Osteoblast (primary cell): Measurements from ENCODE around the gene TXNDC11. TPM values are rescaled to one million over a fixed set of nuclear protein-coding genes. Genes with fewer than 3 reads are reported as not detected.
A peak's percentile ranks its signal among the peaks of the same experiment; 100 is the strongest.

Experiments
- DNase-seq: peaks from one replicate; pipeline ENCODE4 v3.0.0; 2011; ENCODE audit warnings: low spot score, mixed read lengths; ENCODE audit not compliant: insufficient read length; ENCODE audit errors: missing footprints
- H2AFZ ChIP-seq: 2 replicates; pipeline ENCODE4 v1.6.0; 2011; ENCODE audit warnings: mild to moderate bottlenecking, low read length
- H3K27ac ChIP-seq: 2 replicates; pipeline ENCODE4 v1.5.1; 2011; ENCODE audit warnings: mild to moderate bottlenecking, low read depth, low read length, moderate library complexity
- H3K27me3 ChIP-seq: 2 replicates; pipeline ENCODE4 v1.6.0; 2012; ENCODE audit warnings: mild to moderate bottlenecking, control low read depth, inconsistent platforms, low read length, moderate library complexity; ENCODE audit not compliant: insufficient read depth
- H3K36me3 ChIP-seq: 2 replicates; pipeline ENCODE4 v1.5.1; 2011; ENCODE audit warnings: mild to moderate bottlenecking, low read length, control low read depth, moderate library complexity; ENCODE audit not compliant: insufficient read depth
- H3K4me1 ChIP-seq: 2 replicates; pipeline ENCODE4 v1.5.1; 2011; ENCODE audit warnings: mild to moderate bottlenecking, low read length, control low read depth, moderate library complexity; ENCODE audit not compliant: insufficient read depth
- H3K4me2 ChIP-seq: 2 replicates; pipeline ENCODE4 v1.6.0; 2011; ENCODE audit warnings: mild to moderate bottlenecking, low read length; ENCODE audit not compliant: insufficient read depth
- H3K4me3 ChIP-seq: fragments of 200-600 bp; sonication (generic); 3 replicates; pipeline ENCODE4 v1.5.1; 2012; ENCODE audit warnings: mild to moderate bottlenecking, low read length, inconsistent platforms; ENCODE audit not compliant: insufficient read depth
- H3K79me2 ChIP-seq: 2 replicates; pipeline ENCODE4 v1.6.0; 2012; ENCODE audit warnings: mild to moderate bottlenecking, low read length, control low read depth, inconsistent platforms; ENCODE audit not compliant: insufficient read depth
- H3K9me3 ChIP-seq: 2 replicates; pipeline ENCODE4 v1.5.1; 2011; ENCODE audit warnings: low read depth, low read length, control low read depth
- H4K20me1 ChIP-seq: 2 replicates; pipeline ENCODE4 v1.6.0; 2012; ENCODE audit warnings: mild to moderate bottlenecking, low read length, control low read depth; ENCODE audit not compliant: insufficient read depth
- total RNA-seq: library from RNA; depleted of rRNA; stranded (reverse); fragments of >200 nt; gene quantifications from 2 replicates; pipeline ENCODE4 v1.2.3, GENCODE V29; 2012
- TF ChIP-seq, protein P1 (sequence below): IDR thresholded peaks from 2 replicates; pipeline ENCODE4 v1.5.1; 2011; ENCODE audit warnings: mild to moderate bottlenecking, low read depth, low read length, moderate library complexity; ENCODE audit errors: extremely low read depth

Gene TXNDC11
- total RNA-seq, 1 donor, result 26.1 TPM

DNA sequence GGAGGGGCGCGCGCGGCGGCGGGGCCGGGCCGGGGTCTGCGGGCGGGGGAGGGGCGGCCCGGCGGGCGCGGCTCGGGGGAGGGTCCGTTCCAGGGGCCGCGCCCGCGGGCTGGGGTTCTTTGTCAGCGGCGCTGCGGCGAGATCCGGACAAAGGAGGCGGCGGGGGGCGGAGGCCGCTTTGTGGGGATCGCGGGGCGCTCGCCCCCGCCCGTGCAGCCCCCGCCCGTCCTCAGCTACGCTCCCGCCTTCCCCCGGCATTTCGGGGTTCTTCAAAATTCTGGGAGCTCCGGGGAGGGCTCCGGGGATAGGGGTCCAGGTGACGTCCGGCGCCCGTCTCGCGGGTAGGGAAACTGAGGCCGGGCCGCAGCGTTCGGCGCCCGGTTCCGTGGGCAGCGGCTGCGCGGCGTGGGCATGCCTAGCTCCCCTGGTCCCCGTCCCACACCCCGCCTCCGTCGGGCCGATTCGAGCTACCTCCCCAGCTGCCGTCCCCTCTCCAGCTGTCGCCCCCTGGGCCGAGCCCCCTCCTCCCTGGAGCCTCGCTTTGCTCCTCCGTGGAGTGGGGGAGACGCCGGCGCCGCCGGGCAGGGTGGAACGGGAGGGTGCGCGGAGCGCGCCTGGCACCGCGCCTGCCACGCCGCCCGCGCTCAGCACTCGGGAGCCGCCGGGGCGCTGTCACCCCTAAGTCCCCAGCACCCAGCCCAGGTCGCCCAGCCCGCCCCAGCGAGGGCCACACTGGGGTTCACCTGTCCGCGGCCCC lies 73.9 kb downstream of the TXNDC11 start:
- TF ChIP-seq, protein P1, sequence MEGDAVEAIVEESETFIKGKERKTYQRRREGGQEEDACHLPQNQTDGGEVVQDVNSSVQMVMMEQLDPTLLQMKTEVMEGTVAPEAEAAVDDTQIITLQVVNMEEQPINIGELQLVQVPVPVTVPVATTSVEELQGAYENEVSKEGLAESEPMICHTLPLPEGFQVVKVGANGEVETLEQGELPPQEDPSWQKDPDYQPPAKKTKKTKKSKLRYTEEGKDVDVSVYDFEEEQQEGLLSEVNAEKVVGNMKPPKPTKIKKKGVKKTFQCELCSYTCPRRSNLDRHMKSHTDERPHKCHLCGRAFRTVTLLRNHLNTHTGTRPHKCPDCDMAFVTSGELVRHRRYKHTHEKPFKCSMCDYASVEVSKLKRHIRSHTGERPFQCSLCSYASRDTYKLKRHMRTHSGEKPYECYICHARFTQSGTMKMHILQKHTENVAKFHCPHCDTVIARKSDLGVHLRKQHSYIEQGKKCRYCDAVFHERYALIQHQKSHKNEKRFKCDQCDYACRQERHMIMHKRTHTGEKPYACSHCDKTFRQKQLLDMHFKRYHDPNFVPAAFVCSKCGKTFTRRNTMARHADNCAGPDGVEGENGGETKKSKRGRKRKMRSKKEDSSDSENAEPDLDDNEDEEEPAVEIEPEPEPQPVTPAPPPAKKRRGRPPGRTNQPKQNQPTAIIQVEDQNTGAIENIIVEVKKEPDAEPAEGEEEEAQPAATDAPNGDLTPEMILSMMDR, result no peak
- no peaks in the 10 kb centered on the region for H3K9me3 ChIP-seq
- peak overlapping the region; percentile 88 for H3K4me2 ChIP-seq
- H2AFZ ChIP-seq, result peak overlapping the region; percentile 34
- H3K4me1 ChIP-seq, result peaks cover 14% of the 10 kb centered on the region
- H3K36me3 ChIP-seq, result no peaks in the 10 kb centered on the region
- no peak overlapping the region for H3K27ac ChIP-seq
- H4K20me1 ChIP-seq, result peaks cover 37% of the 10 kb centered on the region
- H3K4me3 ChIP-seq, result peak overlapping the region; percentile 82
- peaks cover 23% of the 10 kb centered on the region for H3K79me2 ChIP-seq
- peak; percentile 88 for DNase-seq
- H3K27me3 ChIP-seq, result no peaks in the 10 kb centered on the region

DNA sequence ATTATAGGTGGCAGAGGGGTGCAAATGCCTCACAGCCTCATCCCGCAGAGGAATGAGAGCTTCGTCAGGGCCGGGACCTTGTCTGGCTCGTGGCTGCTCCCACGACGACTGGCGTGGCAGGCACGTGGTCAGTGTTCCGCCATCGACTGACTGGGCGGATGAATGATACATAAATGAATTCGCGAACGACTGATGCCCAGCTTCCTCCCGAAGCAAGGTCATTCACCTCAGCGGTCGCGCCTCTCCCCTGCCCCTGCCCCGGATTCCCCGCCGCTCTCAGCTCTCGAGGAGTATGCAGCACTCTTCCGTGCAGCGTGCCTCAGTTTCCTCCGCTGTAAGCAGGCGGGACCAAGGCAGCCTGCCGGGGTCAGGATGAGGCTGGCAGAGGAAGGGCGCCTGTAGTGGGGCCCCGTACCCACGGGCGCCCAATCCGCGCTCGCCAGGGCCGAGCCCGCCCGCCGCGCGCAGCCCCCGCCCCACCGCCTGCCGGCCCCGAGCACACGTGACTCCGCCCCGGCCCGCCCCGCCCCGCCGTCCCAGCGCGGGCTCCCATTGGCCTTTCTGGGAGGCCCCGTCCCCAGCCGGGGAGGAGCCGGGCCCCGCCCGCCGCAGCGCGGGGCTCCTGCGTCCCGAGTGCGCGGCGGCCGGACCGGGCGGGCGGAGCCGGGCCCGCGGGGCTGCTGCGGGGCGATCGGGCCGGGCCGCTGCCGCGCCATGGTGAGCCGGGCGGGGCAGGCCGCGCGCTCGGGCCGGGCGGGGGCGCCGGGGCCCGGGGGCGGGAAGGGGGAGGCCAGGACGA lies 74.6 kb downstream of the TXNDC11 start, which contains the start of gene SNN:
SNN (plus strand) TSS at position 632 of the 799 bp plus-strand sequence. CDS start 7,605 bp downstream, outside the sequence.
- peak; percentile 100 for DNase-seq
- Histone ChIP-seq H3K4me2 (peak within 1 kb of the TSS; percentile 88), H3K4me3 (peak within 1 kb of the TSS; percentile 82), H3K36me3 (no peaks in the 10 kb centered on the region), H3K79me2 (peaks cover 23% of the 10 kb centered on the region), H3K4me1 (peaks cover 14% of the 10 kb centered on the region), H2AFZ (peak within 1 kb of the TSS; percentile 88), H3K27ac (no peak within 1 kb of the TSS), H4K20me1 (peaks cover 29% of the 10 kb centered on the region), H3K9me3 (no peaks in the 10 kb centered on the region), H3K27me3 (no peaks in the 10 kb centered on the region)
- TF ChIP-seq, protein P1, result no peak

DNA sequence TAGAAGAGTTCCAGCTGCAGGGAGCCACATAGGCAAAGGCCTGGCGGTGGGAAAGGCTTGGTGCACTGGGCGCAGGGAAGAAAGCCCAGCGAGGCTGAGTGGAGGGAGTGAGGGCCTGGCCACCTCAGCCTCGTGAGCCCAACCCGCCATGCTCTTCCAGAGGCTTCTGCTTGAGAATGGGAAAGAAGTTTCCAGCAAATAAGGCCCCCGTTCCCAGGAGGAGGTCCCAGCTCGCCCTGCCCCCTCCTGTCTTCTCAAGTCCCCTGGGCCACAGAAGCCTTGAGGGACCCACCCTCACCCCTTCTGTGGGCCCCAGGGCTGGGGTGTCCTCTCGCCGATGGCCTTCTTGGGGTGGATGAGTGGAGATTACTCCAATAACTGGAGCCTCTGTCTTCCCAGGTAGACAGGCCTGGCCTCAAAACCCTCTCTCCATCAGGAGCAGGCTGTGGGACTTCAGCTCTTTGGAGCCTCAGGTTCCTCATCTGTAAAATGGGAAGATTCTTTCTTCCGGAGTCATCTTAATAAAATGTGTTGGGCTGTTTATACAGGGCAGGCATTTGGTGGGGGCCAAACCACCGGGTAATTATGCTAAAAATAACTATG lies 75.3 kb downstream of the TXNDC11 start:
- Histone ChIP-seq H3K27me3 (no peaks in the 10 kb centered on the region), H4K20me1 (peaks cover 22% of the 10 kb centered on the region), H3K9me3 (no peaks in the 10 kb centered on the region), H3K4me2 (peak overlapping the region; percentile 86), H3K4me3 (no peak overlapping the region), H3K27ac (no peak overlapping the region), H3K4me1 (peaks cover 14% of the 10 kb centered on the region), H2AFZ (no peak overlapping the region), H3K36me3 (no peaks in the 10 kb centered on the region), H3K79me2 (peaks cover 23% of the 10 kb centered on the region)
- no peak for DNase-seq
- TF ChIP-seq, protein P1, result no peak
